ENCODE data around the gene ZFPM1.

The ZFPM1 gene

GRCh38 chr16:88495268-88495772, 42.2 kb downstream of the ZFPM1 start:
- no peak for DNase-seq (ENCODE audit: low read depth)
- TF ChIP-seq CTCF (IDR thresholded peaks at IDR 0.05; ENCODE audit: control insufficient read depth, extremely low read depth, insufficient read depth) = no peak
- no peak overlapping the region for H3K4me3 ChIP-seq (ENCODE audit: low read depth, low read length)

GRCh38 chr16:88497561-88498462, 44.7 kb downstream of the ZFPM1 start:
- H3K4me3 ChIP-seq (ENCODE audit: low read depth, low read length) = no peak overlapping the region
- DNase-seq (ENCODE audit: low read depth) = no peak
- TF ChIP-seq CTCF (IDR thresholded peaks at IDR 0.05; ENCODE audit: control insufficient read depth, extremely low read depth, insufficient read depth) = no peak

GRCh38 chr16:88498576-88499208, 45.6 kb downstream of the ZFPM1 start:
- TF ChIP-seq CTCF (IDR thresholded peaks at IDR 0.05; ENCODE audit: control insufficient read depth, extremely low read depth, insufficient read depth) = no peak
- no peak for DNase-seq (ENCODE audit: low read depth)
- H3K4me3 ChIP-seq (ENCODE audit: low read depth, low read length) = no peak overlapping the region

GRCh38 chr16:88499292-88499691, 46.2 kb downstream of the ZFPM1 start:
- no peak for TF ChIP-seq CTCF (IDR thresholded peaks at IDR 0.05; ENCODE audit: control insufficient read depth, extremely low read depth, insufficient read depth)
- H3K4me3 ChIP-seq (ENCODE audit: low read depth, low read length) = no peak overlapping the region
- DNase-seq (ENCODE audit: low read depth) = no peak

- no peak for DNase-seq (ENCODE audit: low read depth)
- no peak overlapping the region for H3K4me3 ChIP-seq (ENCODE audit: low read depth, low read length)
- TF ChIP-seq CTCF (IDR thresholded peaks at IDR 0.05; ENCODE audit: control insufficient read depth, extremely low read depth, insufficient read depth) = no peak
Observed at GRCh38 chr16:88499836-88500251, 46.8 kb downstream of the ZFPM1 start.

- TF ChIP-seq CTCF (IDR thresholded peaks at IDR 0.05; ENCODE audit: control insufficient read depth, extremely low read depth, insufficient read depth) = no peak
- DNase-seq (ENCODE audit: low read depth) = no peak
- no peak overlapping the region for H3K4me3 ChIP-seq (ENCODE audit: low read depth, low read length)
Observed at GRCh38 chr16:88500255-88500661, 47.2 kb downstream of the ZFPM1 start.

Data from LNCaP clone FGC (cell line).